Fibroblast of pulmonary artery (primary cell): Measurements from ENCODE around the gene NCKAP5L.
"Not testable (repeated sequence)": the region's sequence is repeated elsewhere in the genome, so short reads cannot be mapped to it uniquely, and the experiment has no call there.

Experiments
- DNase-seq: peaks from one replicate; pipeline ENCODE4 v3.0.0-alpha.2; 2010; ENCODE audit warnings: low read depth
- H3K4me3 ChIP-seq: replicated peaks from 2 replicates; pipeline ENCODE4 v1.5.1; 2011; ENCODE audit warnings: low read depth, mild to moderate bottlenecking, control low read depth, low read length, moderate library complexity
- CTCF ChIP-seq: IDR thresholded peaks from 2 replicates; pipeline ENCODE4 v1.5.1; 2011; ENCODE audit warnings: mild to moderate bottlenecking, control low read depth, low read length, inconsistent platforms; ENCODE audit errors: missing control alignments

The NCKAP5L gene

DNA sequence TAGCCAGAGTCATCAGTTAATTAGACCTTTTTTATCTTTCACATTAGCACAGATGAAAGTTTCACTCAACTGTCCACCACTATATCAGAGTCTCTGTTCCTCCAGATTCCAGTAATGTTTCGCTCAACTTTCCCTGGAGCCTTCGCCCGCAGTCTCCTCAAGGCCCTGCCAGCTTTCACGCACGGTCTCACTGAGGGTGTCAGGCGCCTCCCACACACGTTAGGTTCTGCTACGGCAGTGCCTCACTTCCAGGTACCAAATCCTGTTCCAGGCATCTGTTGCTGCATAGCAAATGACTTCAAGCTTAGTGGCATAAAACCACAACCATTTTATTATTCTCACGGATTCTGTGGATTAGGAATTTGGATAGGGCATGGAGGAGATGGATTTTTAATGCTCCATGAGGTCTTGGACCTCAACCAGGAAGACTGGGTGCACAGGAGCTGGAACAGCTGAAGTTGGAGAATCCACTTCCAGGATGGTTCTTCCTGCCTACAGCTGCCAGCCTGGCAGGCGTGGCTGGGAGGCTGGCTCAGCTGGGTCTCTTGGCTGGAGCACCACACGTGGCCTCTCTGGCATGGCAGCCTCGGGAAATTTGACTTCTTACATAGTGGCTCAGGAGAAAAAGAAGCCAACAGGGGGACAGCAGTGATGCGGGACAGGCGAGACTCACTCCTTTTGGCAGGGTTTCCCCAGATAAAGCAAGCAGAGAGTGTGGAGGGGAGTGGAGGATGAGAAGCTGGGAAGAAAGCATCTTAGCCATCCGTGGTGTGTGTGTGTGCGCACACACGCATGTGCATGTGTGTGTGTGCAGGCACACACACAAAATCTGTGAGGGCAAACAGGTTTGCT, 36.0 kb upstream of the NCKAP5L start:
- no peak for TF ChIP-seq CTCF
- no peak for DNase-seq
- H3K4me3 ChIP-seq = no peak overlapping the region

DNA sequence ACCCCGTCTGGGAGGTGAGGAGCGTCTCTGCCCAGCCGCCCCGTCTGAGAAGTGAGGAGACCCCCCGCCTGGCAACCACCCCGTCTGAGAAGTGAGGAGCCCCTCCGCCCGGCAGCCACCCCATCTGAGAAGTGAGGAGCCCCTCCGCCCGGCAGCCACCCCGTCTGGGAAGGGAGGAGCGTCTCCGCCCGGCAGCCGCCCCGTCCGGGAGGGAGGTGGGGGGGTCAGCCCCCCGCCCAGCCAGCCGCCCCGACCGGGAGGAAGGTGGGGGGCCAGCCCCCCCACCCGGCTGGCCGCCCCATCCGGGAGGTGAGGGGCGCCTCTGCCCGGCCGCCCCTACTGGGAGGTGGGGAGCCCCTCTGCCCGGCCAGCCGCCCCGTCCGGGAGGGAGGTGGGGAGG, 32.7 kb upstream of the NCKAP5L start:
- DNase-seq, H3K4me3 ChIP-seq: not testable (repeated sequence)

DNA sequence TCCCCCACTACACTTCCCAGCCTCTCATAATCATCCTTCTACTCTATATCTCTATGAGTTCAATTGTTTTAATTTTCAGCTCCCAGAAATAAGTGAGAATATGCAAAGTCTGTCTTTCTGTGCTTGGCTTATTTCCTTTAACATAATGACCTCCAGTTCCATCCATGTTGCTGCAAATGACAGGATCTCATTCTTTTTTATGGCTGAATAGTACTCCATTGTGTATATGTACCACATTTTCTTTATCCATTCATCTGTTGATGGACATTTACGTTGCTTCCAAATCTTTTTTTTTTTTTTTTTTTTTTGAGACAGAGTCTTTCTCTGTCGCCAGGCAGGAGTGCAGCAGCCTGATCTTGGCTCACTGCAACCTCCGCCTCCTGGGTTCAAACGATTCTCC, 27.7 kb upstream of the NCKAP5L start:
- not testable (repeated sequence) for H3K4me3 ChIP-seq, DNase-seq

DNA sequence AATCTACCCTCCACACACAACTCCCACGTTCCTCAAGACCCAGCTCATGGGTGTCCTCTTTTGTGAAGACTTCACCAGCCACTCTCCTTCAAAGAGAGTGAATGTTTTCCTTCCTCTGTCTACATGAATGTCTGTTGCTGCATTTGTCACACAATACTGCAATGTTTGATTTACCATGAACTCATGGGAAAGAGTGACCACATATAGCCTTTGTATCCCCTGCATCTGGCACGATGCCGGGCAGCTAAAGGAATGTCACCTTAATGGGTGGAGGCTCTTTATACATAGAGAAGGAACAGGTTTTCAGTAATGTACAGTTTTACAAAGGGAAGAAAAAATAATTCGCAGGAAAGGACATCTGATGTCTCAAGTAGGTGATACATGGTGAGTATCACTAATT, 26.8 kb upstream of the NCKAP5L start:
- no peak for TF ChIP-seq CTCF
- no peak for DNase-seq
- no peak overlapping the region for H3K4me3 ChIP-seq

DNA sequence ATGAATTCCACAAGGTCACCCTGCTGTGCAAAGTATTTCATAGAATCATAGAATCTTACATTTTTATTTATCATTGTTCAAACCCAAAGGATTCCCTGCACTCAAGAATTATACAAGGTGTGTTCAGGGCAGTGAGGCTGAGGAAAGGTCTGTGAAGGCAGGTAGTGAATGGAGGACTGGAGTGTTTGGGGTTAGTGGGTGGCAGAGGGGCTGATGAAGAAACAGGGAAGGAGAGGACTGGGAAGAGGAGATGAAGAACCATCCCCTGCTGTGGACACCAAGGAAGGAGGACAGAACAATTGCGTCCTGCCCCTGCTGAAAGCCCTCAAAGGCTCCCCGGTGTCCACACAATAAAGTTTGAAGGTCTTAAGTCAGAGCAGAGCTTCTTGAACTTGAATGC, 25.5 kb upstream of the NCKAP5L start:
- TF ChIP-seq CTCF = no peak
- DNase-seq = no peak
- H3K4me3 ChIP-seq = no peak overlapping the region

GRCh38 chr12:49847161-49847560, 18.9 kb upstream of the NCKAP5L start:
- H3K4me3 ChIP-seq = no peak overlapping the region
- no peak for TF ChIP-seq CTCF
- DNase-seq = no peak

DNA sequence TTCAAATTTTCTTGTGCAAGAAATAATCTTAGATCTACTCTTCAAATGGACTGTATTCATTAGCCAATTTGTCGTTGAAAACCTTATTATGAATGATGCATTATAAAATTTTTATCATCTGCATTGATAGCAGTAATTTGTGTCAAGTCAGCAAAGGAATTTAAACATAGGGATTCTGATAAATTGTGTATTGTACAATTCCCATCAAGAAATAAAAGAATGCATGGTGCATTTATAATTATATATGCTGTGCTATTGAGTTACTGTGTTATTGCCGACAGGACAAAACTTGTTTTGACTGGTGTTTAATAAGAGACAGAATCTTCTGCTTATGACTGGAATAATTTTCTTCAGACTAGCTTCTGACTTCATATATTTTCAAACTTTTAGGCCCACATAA, 17.8 kb upstream of the NCKAP5L start:
- no peak for TF ChIP-seq CTCF
- no peak overlapping the region for H3K4me3 ChIP-seq
- DNase-seq = no peak

- H3K4me3 ChIP-seq = no peak overlapping the region
- TF ChIP-seq CTCF = no peak
- no peak for DNase-seq
Measured at GRCh38 chr12:49843876-49844437, 15.7 kb upstream of the NCKAP5L start.
